GM12878 (cell line): ENCODE data around the gene TMEM144. TPM values are rescaled to one million over a fixed set of nuclear protein-coding genes. Genes with fewer than 3 reads are reported as not detected.

Source experiments
- ATAC-seq: fragments of 200-7000 bp; cut with Tn5 transposase; 3 replicates; pipeline ENCODE4 v1.9.1; 2020; ENCODE audit warnings: mild to moderate bottlenecking, moderate library complexity
- BruUV-seq: library from RNA; stranded (reverse); fragments of 400-500 nt; replicated peaks from 2 replicates; lab custom pipeline; 2021; lab: Mats Ljungman, UMichigan
- CTCF ChIA-PET: fragments of 300-600 bp; sonication (Branson Sonifier 250); formaldehyde crosslinking; extraction: SDS; loops from one replicate; lab custom pipeline; 2021; ENCODE audit warnings: inconsistent platforms; lab: Yijun Ruan, JAX
- POLR2A ChIA-PET: fragments of 350-600 bp; formaldehyde crosslinking; extraction: SDS; loops from one replicate; lab custom pipeline; 2021; ENCODE audit warnings: inconsistent platforms; lab: Charles Lee
- RAD21 ChIA-PET: fragments of 300-600 bp; sonication (Branson Sonifier 250); formaldehyde crosslinking; loops from one replicate; lab custom pipeline; 2023; ENCODE audit warnings: antibody characterized with exemption; ENCODE audit not compliant: unreplicated experiment; lab: Charles Lee
- SMC1A ChIA-PET: fragments of 300-600 bp; sonication (Branson Sonifier 250); formaldehyde crosslinking; loops from one replicate; lab custom pipeline; 2023; ENCODE audit not compliant: unreplicated experiment, uncharacterized antibody; lab: Charles Lee
- DNase-seq: peaks from one replicate; pipeline ENCODE4 v3.0.0-alpha.2; 2011; ENCODE audit warnings: low read depth, low spot score
- FAIRE-seq: peaks from 3 replicates; lab custom pipeline; 2011; peaks lifted over from hg19 to GRCh38; lab: Jason Lieb, UNC
- H2AFZ ChIP-seq: 2 replicates; pipeline ENCODE4 v1.6.0; 2011; ENCODE audit warnings: low read depth, low read length, control low read depth; ENCODE audit not compliant: control insufficient read depth
- H3K27ac ChIP-seq: 2 replicates; pipeline ENCODE4 v1.5.1; 2011; ENCODE audit warnings: control low read depth; ENCODE audit not compliant: control insufficient read depth, insufficient read depth
- H3K27me3 ChIP-seq, 2 experiments: replicated peaks in 1 of 2; 2 replicates each; pipeline versions ENCODE4 v1.6.0 to v1.6.1; 2011; ENCODE audit warnings: low read length in 1 of 2; ENCODE audit not compliant: control insufficient read depth in 2 of 2, insufficient read depth in 2 of 2
- H3K36me3 ChIP-seq, 2 experiments: 2 replicates each; pipeline ENCODE4 v1.5.1; 2011; ENCODE audit warnings: low read length in 1 of 2; ENCODE audit not compliant: control insufficient read depth in 2 of 2, insufficient read depth in 2 of 2
- H3K4me1 ChIP-seq: 2 replicates; pipeline ENCODE4 v1.6.1; 2011; ENCODE audit warnings: mild to moderate bottlenecking, low read length, moderate library complexity, mixed read lengths; ENCODE audit not compliant: control insufficient read depth, insufficient read depth
- H3K4me2 ChIP-seq: 2 replicates; pipeline ENCODE4 v1.6.0; 2011; ENCODE audit warnings: control low read depth; ENCODE audit not compliant: control insufficient read depth, insufficient read depth
- H3K4me3 ChIP-seq: fragments of 200-600 bp; sonication (generic); 2 replicates; pipeline ENCODE4 v1.5.1; 2016
- H3K79me2 ChIP-seq: 2 replicates; pipeline ENCODE4 v1.6.0; 2011; ENCODE audit warnings: low read length; ENCODE audit not compliant: control insufficient read depth, insufficient read depth
- H3K9ac ChIP-seq: 2 replicates; pipeline ENCODE4 v1.8.0; 2011; ENCODE audit warnings: low read length, control low read depth, mixed read lengths; ENCODE audit not compliant: control insufficient read depth, insufficient read depth
- H3K9me3 ChIP-seq: replicated peaks from 3 replicates; pipeline ENCODE4 v1.5.1; 2011; ENCODE audit warnings: mild to moderate bottlenecking, low read length; ENCODE audit not compliant: control insufficient read depth, insufficient read depth
- H4K20me1 ChIP-seq: 2 replicates; pipeline ENCODE4 v1.6.0; 2011; ENCODE audit not compliant: control insufficient read depth, insufficient read depth
- BRCA1 ChIP-seq: IDR thresholded peaks from 2 replicates; pipeline ENCODE4 v1.6.1; 2011; ENCODE audit warnings: low read depth, low read length, improper control_type of control experiment
- FOXM1 ChIP-seq: IDR thresholded peaks from 2 replicates; pipeline ENCODE4 v1.6.1; 2012; ENCODE audit warnings: low read depth, mild to moderate bottlenecking, inconsistent platforms, low read length, moderate library complexity
- HCFC1 ChIP-seq: fragments of 150-350 bp; IDR thresholded peaks from 2 replicates; pipeline ENCODE4 v1.6.1; 2014; ENCODE audit warnings: low read length
- ZBED1 ChIP-seq: IDR thresholded peaks from 2 replicates; pipeline ENCODE4 v1.6.1; 2016; ENCODE audit warnings: borderline replicate concordance
- ZNF24 ChIP-seq: fragments of 450-650 bp; IDR thresholded peaks from 2 replicates; pipeline ENCODE4 v1.6.1; 2017; ENCODE audit warnings: antibody characterized with exemption, mild to moderate bottlenecking
- ZZZ3 ChIP-seq: IDR thresholded peaks from 2 replicates; pipeline ENCODE4 v1.6.1; 2011; ENCODE audit warnings: low read depth; ENCODE audit not compliant: control insufficient read depth, insufficient read length
- in situ Hi-C: fragments of 300-500 bp; cut with MboI; formaldehyde crosslinking; loops from 9 replicates; pipeline ENCODE4 v1.14.3; 2018; ENCODE audit warnings: mixed read lengths
- intact Hi-C: fragments of 100-400 bp; cut with micrococcal nuclease; formaldehyde crosslinking; loops from one replicate; pipeline ENCODE4 v1.14.2; 2022; ENCODE audit not compliant: unreplicated experiment
- polyA plus RNA-seq, 11 experiments: library from polyadenylated mRNA; depleted of rRNA in 4 of 11; unstranded in 6 of 11; stranded (reverse) in 5 of 11; fragments of >200 nt; fragmentation: Nextera tagmentation in 4 of 11; fragmentation: Illumina TruSeq in 1 of 11; extraction: Ambion mirVana in 4 of 11; extraction: Trizol in 1 of 11; gene quantifications; 1 replicate in 1 of 11; 2 replicates in 10 of 11; pipeline versions ENCODE4 v1.2.1 to v1.2.3, GENCODE V29; 2011 to 2016; ENCODE audit warnings: inconsistent platforms in 2 of 11, missing spikeins in 2 of 11, low read depth in 1 of 11
- total RNA-seq, 4 experiments: library from RNA; depleted of rRNA in 3 of 4; stranded (reverse); fragments of >200 nt in 3 of 4; fragmentation: Illumina TruSeq in 1 of 4; extraction: Trizol in 1 of 4; gene quantifications; 2 replicates each; pipeline versions ENCODE4 v1.2.1 to v1.2.3, GENCODE V29; 2013 to 2021
- TF ChIP-seq, protein P1 (sequence below): fragments of 450-650 bp; IDR thresholded peaks from 2 replicates; pipeline ENCODE4 v1.6.1; 2016; ENCODE audit warnings: mild to moderate bottlenecking
- TF ChIP-seq, protein P2 (sequence below): IDR thresholded peaks from 2 replicates; pipeline ENCODE4 v1.6.1; 2012; ENCODE audit warnings: low read length, inconsistent platforms
- TF ChIP-seq, protein P3 (sequence below): fragments of 450-650 bp; IDR thresholded peaks from 2 replicates; pipeline ENCODE4 v1.6.1; 2017; ENCODE audit warnings: mild to moderate bottlenecking, moderate library complexity
- TF ChIP-seq, protein P4 (sequence below): fragments of 450-650 bp; formaldehyde crosslinking; IDR thresholded peaks from 2 replicates; pipeline ENCODE4 v1.5.0; 2022; ENCODE audit warnings: mild to moderate bottlenecking, missing genetic modification characterization
- TF ChIP-seq, protein P5 (sequence below): IDR thresholded peaks from 2 replicates; pipeline ENCODE4 v1.6.1; 2011; ENCODE audit warnings: borderline replicate concordance, low read depth, mild to moderate bottlenecking, moderate library complexity, mixed read lengths, low read length; ENCODE audit not compliant: insufficient read depth; ENCODE audit errors: extremely low read length

The TMEM144 gene
- total and polyA plus RNA-seq, 10 of the 15 experiments (the other 5 are each of a cell fraction or from before 2014, with no cell fraction given): 0.08 to 1.8 (median 1.4) TPM

DNA sequence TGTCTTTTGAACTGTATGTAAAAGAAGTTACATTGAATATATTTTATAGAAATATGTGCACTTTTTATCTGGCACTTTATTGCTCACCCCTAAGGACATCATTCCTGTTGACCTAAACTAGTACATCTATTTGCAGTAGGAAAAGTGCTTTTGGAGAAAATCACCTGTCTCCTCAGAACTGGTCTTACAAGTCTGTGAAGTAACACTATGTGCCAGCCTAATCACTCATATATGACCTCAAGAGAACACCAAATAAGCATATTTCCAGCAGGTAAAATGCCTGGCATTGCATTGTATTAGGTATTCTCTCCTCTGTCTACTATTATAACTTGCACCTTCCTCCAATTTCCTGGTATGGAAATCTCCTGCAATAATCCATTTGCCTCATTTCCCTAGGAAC lies 33.5 kb upstream of the TMEM144 start:
- Histone ChIP-seq H3K9me3 (no peaks in the 10 kb centered on the region), H3K4me2 (no peak overlapping the region), H3K27ac (no peak overlapping the region), H3K9ac (no peak overlapping the region), H3K36me3 (no peaks in the 10 kb centered on the region), H3K4me1 (no peaks in the 10 kb centered on the region), H2AFZ (no peak overlapping the region), H3K4me3 (no peak overlapping the region), H3K79me2 (no peaks in the 10 kb centered on the region), H3K27me3 (no peaks in the 10 kb centered on the region; a peak in 1 of 4 replicates), H4K20me1 (no peaks in the 10 kb centered on the region)
- FAIRE-seq (no peak), DNase-seq (no peak), ATAC-seq (no peak)
- POLR2A ChIA-PET: no interaction called here
- CTCF ChIA-PET: no interaction called here
- intact Hi-C loops: no loop called here
- RAD21 ChIA-PET: no interaction called here
- SMC1A ChIA-PET: no interaction called here
- in situ Hi-C loops: no loop called here
- no TSS peak for BruUV-seq
- TF ChIP-seq, protein P1, sequence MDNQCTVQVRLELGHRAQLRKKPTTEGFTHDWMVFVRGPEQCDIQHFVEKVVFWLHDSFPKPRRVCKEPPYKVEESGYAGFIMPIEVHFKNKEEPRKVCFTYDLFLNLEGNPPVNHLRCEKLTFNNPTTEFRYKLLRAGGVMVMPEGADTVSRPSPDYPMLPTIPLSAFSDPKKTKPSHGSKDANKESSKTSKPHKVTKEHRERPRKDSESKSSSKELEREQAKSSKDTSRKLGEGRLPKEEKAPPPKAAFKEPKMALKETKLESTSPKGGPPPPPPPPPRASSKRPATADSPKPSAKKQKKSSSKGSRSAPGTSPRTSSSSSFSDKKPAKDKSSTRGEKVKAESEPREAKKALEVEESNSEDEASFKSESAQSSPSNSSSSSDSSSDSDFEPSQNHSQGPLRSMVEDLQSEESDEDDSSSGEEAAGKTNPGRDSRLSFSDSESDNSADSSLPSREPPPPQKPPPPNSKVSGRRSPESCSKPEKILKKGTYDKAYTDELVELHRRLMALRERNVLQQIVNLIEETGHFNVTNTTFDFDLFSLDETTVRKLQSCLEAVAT: no peak
- TF ChIP-seq, protein P2, sequence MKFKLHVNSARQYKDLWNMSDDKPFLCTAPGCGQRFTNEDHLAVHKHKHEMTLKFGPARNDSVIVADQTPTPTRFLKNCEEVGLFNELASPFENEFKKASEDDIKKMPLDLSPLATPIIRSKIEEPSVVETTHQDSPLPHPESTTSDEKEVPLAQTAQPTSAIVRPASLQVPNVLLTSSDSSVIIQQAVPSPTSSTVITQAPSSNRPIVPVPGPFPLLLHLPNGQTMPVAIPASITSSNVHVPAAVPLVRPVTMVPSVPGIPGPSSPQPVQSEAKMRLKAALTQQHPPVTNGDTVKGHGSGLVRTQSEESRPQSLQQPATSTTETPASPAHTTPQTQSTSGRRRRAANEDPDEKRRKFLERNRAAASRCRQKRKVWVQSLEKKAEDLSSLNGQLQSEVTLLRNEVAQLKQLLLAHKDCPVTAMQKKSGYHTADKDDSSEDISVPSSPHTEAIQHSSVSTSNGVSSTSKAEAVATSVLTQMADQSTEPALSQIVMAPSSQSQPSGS: no peak
- TF ChIP-seq HCFC1 (no peak), ZBED1 (no peak), ZZZ3 (no peak), FOXM1 (no peak), BRCA1 (no peak), ZNF24 (no peak)
- TF ChIP-seq, protein P3, sequence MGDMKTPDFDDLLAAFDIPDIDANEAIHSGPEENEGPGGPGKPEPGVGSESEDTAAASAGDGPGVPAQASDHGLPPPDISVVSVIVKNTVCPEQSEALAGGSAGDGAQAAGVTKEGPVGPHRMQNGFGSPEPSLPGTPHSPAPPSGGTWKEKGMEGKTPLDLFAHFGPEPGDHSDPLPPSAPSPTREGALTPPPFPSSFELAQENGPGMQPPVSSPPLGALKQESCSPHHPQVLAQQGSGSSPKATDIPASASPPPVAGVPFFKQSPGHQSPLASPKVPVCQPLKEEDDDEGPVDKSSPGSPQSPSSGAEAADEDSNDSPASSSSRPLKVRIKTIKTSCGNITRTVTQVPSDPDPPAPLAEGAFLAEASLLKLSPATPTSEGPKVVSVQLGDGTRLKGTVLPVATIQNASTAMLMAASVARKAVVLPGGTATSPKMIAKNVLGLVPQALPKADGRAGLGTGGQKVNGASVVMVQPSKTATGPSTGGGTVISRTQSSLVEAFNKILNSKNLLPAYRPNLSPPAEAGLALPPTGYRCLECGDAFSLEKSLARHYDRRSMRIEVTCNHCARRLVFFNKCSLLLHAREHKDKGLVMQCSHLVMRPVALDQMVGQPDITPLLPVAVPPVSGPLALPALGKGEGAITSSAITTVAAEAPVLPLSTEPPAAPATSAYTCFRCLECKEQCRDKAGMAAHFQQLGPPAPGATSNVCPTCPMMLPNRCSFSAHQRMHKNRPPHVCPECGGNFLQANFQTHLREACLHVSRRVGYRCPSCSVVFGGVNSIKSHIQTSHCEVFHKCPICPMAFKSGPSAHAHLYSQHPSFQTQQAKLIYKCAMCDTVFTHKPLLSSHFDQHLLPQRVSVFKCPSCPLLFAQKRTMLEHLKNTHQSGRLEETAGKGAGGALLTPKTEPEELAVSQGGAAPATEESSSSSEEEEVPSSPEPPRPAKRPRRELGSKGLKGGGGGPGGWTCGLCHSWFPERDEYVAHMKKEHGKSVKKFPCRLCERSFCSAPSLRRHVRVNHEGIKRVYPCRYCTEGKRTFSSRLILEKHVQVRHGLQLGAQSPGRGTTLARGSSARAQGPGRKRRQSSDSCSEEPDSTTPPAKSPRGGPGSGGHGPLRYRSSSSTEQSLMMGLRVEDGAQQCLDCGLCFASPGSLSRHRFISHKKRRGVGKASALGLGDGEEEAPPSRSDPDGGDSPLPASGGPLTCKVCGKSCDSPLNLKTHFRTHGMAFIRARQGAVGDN: no peak
- TF ChIP-seq, protein P4, sequence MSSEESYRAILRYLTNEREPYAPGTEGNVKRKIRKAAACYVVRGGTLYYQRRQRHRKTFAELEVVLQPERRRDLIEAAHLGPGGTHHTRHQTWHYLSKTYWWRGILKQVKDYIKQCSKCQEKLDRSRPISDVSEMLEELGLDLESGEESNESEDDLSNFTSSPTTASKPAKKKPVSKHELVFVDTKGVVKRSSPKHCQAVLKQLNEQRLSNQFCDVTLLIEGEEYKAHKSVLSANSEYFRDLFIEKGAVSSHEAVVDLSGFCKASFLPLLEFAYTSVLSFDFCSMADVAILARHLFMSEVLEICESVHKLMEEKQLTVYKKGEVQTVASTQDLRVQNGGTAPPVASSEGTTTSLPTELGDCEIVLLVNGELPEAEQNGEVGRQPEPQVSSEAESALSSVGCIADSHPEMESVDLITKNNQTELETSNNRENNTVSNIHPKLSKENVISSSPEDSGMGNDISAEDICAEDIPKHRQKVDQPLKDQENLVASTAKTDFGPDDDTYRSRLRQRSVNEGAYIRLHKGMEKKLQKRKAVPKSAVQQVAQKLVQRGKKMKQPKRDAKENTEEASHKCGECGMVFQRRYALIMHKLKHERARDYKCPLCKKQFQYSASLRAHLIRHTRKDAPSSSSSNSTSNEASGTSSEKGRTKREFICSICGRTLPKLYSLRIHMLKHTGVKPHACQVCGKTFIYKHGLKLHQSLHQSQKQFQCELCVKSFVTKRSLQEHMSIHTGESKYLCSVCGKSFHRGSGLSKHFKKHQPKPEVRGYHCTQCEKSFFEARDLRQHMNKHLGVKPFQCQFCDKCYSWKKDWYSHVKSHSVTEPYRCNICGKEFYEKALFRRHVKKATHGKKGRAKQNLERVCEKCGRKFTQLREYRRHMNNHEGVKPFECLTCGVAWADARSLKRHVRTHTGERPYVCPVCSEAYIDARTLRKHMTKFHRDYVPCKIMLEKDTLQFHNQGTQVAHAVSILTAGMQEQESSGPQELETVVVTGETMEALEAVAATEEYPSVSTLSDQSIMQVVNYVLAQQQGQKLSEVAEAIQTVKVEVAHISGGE (CRISPR knock-in tag): no peak
- TF ChIP-seq, protein P5, sequence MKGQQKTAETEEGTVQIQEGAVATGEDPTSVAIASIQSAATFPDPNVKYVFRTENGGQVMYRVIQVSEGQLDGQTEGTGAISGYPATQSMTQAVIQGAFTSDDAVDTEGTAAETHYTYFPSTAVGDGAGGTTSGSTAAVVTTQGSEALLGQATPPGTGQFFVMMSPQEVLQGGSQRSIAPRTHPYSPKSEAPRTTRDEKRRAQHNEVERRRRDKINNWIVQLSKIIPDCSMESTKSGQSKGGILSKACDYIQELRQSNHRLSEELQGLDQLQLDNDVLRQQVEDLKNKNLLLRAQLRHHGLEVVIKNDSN: no peak
